Fibroblast of mammary gland (primary cell): ENCODE data around the gene WWTR1.

ENCODE experiments used
- DNase-seq: peaks from one replicate; pipeline ENCODE4 v3.0.0-alpha.2; 2010; ENCODE audit warnings: low read depth
- H3K4me3 ChIP-seq: 2 replicates; pipeline ENCODE4 v1.5.1; 2011; ENCODE audit warnings: low read depth, mild to moderate bottlenecking, low read length, moderate library complexity; ENCODE audit not compliant: control insufficient read depth
- TF ChIP-seq, protein P1 (sequence below): conservative IDR thresholded peaks from 2 replicates; pipeline ENCODE4 v1.5.1; 2011; ENCODE audit warnings: low read depth, low read length, inconsistent platforms; ENCODE audit not compliant: control insufficient read depth, insufficient read depth

WWTR1 gene

DNA sequence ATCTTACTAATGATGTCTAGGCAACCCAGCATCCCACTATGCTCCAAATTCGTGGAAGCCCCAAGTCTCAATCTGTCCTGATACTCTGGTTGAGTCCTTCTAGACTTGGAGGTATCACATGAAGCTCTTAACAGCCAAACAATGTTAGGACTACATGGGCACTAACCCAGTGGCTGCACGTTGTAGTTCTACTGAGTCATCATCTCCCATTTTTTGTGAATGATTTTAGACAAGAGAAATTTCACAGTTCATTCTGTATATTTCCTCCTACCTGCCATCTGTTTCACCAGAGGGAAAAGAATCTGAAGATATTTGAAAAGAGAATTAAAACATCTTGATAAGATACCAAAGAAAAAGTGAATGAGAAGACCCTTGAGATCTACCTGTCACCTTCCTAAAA lies 9.8 kb upstream of the WWTR1 start:
- no peak overlapping the region for H3K4me3 ChIP-seq
- TF ChIP-seq, protein P1, sequence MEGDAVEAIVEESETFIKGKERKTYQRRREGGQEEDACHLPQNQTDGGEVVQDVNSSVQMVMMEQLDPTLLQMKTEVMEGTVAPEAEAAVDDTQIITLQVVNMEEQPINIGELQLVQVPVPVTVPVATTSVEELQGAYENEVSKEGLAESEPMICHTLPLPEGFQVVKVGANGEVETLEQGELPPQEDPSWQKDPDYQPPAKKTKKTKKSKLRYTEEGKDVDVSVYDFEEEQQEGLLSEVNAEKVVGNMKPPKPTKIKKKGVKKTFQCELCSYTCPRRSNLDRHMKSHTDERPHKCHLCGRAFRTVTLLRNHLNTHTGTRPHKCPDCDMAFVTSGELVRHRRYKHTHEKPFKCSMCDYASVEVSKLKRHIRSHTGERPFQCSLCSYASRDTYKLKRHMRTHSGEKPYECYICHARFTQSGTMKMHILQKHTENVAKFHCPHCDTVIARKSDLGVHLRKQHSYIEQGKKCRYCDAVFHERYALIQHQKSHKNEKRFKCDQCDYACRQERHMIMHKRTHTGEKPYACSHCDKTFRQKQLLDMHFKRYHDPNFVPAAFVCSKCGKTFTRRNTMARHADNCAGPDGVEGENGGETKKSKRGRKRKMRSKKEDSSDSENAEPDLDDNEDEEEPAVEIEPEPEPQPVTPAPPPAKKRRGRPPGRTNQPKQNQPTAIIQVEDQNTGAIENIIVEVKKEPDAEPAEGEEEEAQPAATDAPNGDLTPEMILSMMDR, result no peak
- no peak for DNase-seq

DNA sequence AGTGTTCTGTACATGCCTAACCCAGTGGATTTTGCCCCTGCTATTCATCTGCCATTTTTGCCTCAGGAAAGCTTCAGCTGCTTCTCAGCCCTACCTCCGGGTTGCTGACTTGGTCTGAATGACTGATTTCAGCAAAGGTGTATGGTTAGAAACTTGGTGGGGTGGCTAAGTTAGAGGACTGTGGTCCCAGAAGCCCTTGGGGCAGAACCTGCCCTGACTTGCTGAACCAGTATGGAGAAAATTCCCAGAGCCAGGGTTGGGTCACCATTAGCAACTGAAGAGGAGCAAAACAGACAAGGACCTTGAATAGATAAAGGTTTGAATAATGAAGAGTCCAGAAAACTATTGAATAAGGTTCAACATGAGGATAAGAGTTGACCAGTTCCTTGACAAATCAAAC lies 6.1 kb upstream of the WWTR1 start:
- no peak overlapping the region for H3K4me3 ChIP-seq
- TF ChIP-seq, protein P1, result no peak
- DNase-seq, result no peak

DNA sequence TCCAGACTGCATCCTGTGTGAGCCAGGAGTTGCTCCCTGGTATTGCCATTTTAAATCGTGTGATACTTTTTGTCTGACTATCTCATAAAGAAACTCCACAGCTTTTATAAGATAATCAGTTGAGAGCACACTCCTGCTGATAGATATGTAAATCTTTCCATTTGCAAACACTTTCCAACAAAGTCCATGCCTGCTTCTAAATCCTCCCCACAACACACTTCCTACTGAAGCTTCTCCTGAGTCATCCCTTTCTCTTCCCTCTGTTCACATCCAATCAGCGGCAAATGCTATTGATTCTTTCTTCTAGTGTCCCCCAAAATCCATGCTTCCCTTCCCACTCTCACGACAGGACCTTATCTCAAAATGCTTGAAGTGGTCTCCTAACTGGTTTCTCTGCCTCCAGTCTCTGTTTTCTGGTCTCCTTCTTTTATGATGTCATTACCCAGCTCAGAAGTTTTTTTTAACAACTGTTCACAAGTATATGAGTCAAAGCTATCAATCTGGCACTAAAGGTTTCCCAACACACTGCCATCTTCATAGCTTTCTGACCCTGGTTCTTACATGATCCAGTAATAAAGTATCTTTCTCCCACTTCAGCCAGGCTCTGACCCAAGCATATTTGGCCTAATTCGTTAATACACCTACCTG lies 4.5 kb upstream of the WWTR1 start:
- TF ChIP-seq, protein P1, result no peak
- DNase-seq, result peak; percentile 78
- H3K4me3 ChIP-seq, result no peak overlapping the region

DNA sequence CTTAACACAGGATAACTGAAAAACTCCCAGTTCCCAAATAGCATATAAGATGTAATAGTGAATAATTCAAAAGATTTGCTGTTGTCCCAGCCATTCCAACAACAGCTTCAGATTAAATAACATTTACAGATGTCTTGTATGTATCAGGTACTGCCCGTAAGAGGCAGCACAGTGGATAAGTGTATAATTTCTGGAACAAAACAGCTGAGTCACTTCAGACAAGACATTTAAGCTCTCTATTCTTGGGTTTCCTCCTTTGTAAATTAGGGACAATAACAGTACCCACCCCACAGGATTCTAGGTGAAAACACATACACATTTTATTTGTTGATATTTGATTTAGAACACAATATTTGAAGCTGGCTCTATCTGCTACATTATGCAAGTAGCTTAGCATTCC lies 2.6 kb upstream of the WWTR1 start:
- TF ChIP-seq, protein P1, result no peak
- no peak for DNase-seq
- no peak overlapping the region for H3K4me3 ChIP-seq

DNA sequence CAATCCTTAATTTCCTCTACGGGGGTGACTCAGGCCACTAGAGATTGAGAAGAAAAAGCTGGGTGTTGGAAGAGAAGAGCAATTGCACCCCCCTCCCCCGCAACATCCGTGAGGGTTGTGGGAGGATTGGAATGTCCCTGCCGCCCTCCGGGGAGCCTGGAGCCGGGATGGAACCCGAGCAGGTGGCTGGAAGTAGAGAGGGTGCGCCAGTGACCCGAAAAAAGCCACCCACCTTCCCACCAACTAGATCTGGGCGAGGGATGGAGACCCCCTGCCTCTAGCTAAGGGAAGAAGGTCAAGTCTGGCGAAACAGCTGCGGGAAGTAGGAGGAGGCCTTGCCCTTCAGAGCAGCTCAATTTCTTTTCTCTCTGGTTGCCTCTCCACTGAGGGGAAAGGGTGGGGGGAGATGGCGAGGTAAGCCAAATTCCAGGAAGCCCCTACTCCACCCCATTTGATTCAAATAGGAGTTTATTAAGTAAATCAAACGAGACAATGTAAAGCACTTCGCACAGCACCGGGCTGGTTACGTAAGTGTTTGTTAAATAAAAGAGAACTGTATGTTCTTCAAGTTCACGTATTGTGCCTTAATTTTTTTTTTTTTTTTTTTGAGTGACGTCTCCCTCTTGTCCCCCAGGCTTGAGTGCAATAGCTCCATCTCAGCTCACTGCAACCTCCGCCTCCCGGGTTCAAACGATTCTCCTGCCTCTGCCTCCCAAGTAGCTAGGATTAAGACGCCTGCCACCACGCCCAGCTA lies 1.1 kb upstream of the WWTR1 start:
- DNase-seq, result peak; percentile 54
- H3K4me3 ChIP-seq, result peak overlapping the region; percentile 95
- TF ChIP-seq, protein P1, result no peak

DNA sequence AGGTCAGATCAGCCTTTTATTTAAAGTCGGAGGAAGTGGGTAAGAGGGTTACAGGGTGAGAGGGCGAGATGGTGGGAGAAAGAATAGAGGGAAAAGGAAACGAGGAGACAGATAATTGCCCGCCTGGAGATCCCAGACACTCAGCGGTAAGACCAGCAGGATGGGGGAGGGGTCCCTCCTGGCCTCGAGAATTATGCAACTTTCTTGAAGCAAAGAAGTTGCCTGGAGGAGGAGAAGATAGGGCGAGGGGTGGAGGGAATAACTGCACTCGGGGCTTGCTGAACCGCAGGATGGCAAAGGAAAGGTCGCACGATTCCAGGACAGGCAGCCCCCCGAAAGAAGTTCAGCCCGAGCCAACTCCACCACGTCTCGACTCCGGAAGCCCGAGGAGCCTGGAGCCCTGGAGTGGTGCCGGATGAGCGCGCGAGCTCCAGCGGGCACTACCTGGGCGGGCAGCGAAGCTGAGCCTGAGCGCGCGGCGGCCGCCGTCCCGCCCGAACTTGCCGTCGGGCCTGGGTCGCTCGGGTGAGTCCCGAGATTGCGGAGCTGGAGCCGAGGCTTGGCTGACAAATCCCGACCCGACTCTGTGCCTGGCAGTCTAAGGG lies 402 bp downstream of the WWTR1 start:
- peak; percentile 59 for DNase-seq
- peak overlapping the region; percentile 95 for H3K4me3 ChIP-seq

More for the DNA sequence above, 402 bp downstream of the WWTR1 start:
- TF ChIP-seq, protein P1, result no peak
